Epithelial cell of proximal tubule (primary cell): ENCODE data around the gene ZNF579. TPM values are rescaled to one million over a fixed set of nuclear protein-coding genes. Genes with fewer than 3 reads are reported as not detected.
"Not testable (repeated sequence)": the region's sequence is repeated elsewhere in the genome, so short reads cannot be mapped to it uniquely, and the experiment has no call there.

ENCODE experiments used
- DNase-seq: peaks from one replicate; pipeline ENCODE4 v3.0.0-alpha.2; 2011; ENCODE audit warnings: low read depth
- H3K4me3 ChIP-seq: 2 replicates; pipeline ENCODE4 v1.5.1; 2011; ENCODE audit warnings: low read depth, mild to moderate bottlenecking, low read length
- CTCF ChIP-seq: conservative IDR thresholded peaks from 2 replicates; pipeline ENCODE4 v1.5.1; 2012; ENCODE audit warnings: low read depth, mild to moderate bottlenecking, low read length
- total RNA-seq: library from RNA; depleted of rRNA; stranded (reverse); fragments of >200 nt; gene quantifications from 2 replicates; pipeline ENCODE4 v1.2.3, GENCODE V29; 2015

The ZNF579 gene
- total RNA-seq, 1 donor from 2014 or later: 10.0 TPM

GRCh38 chr19:55535965-55536350, 44.7 kb downstream of the ZNF579 start:
- TF ChIP-seq CTCF: no peak
- no peak overlapping the region for H3K4me3 ChIP-seq
- DNase-seq: no peak

GRCh38 chr19:55535173-55535964, 45.3 kb downstream of the ZNF579 start:
- no peak for TF ChIP-seq CTCF
- no peak overlapping the region for H3K4me3 ChIP-seq
- DNase-seq: no peak

GRCh38 chr19:55534280-55534679, 46.4 kb downstream of the ZNF579 start:
- not testable (repeated sequence) for H3K4me3 ChIP-seq, DNase-seq

- no peak for TF ChIP-seq CTCF
- H3K4me3 ChIP-seq: no peak overlapping the region
- DNase-seq: no peak
Observed at GRCh38 chr19:55530996-55531395, 49.7 kb downstream of the ZNF579 start.

GRCh38 chr19:55529636-55530234, 50.9 kb downstream of the ZNF579 start:
- no peak for TF ChIP-seq CTCF
- DNase-seq: no peak
- no peak overlapping the region for H3K4me3 ChIP-seq

GRCh38 chr19:55528030-55528803, 52.4 kb downstream of the ZNF579 start:
- no peak for DNase-seq
- no peak for TF ChIP-seq CTCF
- no peak overlapping the region for H3K4me3 ChIP-seq
